ENCODE results near the gene PTPN13.
"Not testable (repeated sequence)": the region's sequence is repeated elsewhere in the genome, so short reads cannot be mapped to it uniquely, and the experiment has no call there.

The PTPN13 gene

GRCh38 chr4:86719149-86719548 is 125.0 kb downstream of the PTPN13 start:
- DNase-seq, result not testable (repeated sequence)

GRCh38 chr4:86720508-86721068 is 126.5 kb downstream of the PTPN13 start:
- no peak for DNase-seq

DNA sequence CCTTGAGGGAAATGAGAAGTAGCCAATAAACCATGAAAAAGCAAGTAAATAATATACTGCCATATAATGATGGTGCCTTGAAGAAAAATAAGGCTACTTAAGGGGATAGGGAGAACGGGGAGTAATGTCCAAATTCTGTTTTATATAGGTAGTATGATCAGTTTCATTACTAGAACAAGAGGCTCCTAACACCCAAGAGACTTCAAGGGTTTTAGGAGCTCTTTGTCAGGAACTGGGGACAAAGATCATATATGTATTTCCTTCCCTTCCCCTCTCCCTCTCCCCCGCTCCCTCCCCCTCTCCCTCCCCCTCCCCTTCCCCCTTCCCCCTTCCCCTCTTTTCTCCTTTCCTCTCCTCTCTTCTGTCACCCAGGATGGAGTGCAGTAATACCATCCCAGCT is 127.3 kb downstream of the PTPN13 start:
- DNase-seq, result no peak

- DNase-seq, result no peak
Measured at GRCh38 chr4:86730310-86730709, 136.2 kb downstream of the PTPN13 start.

DNA sequence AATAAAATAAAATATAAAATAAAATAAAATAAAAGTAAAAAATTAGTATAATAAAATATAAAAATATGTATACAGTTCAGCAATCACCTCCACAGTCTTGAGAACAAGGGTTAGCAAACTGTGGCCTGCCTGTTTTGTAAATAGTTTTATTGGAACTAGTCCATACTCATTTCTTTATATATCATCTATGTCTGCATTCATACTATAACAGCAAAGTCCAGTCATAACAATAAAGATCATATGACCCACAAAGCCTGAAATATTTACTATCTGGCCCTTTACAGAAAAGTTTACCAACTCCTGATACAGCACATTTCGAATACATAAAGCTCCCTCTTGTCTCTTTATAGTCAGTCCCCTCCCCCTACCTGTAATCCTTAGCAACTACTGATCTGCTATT is 143.1 kb downstream of the PTPN13 start:
- no peak for DNase-seq

DNA sequence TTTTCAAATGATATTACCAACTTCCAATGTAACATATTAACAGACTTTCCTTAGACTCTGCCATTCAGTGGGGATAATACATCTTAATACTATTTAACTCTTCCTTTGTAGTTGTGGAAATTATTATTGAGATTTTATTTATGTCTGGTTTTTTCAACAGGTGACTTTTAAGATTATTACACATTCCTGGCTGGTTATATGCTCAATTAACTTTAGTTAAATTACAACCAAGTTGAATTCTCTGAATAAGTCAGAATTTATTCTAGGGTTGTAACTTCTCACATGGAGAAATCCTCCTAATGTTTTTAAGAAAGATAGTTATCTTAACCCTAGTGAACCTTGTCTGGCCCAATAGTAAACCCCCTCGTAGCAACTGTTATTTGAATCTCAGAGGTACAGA is 147.7 kb downstream of the PTPN13 start:
- no peak for DNase-seq

DNA sequence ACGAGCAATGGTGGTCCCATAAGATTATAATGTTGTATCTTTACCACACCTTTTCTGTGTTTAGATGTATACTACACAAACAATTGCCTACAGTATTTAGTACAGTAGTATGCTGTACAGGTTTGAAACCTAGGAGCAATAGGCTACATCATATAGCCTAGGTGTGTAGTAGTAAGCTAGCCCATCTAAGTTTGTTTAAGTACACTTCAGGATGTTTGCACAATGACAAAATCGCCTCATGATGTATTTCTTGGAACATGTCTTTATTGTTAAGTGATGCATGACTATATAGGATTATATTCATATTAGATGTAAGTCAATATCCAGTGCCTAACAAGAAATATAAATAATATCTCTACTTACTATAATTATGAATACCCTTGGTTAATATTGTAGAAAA is 150.5 kb downstream of the PTPN13 start:
- DNase-seq, result no peak

GRCh38 chr4:86749121-86749520 is 155.0 kb downstream of the PTPN13 start:
- no peak for DNase-seq

DNA sequence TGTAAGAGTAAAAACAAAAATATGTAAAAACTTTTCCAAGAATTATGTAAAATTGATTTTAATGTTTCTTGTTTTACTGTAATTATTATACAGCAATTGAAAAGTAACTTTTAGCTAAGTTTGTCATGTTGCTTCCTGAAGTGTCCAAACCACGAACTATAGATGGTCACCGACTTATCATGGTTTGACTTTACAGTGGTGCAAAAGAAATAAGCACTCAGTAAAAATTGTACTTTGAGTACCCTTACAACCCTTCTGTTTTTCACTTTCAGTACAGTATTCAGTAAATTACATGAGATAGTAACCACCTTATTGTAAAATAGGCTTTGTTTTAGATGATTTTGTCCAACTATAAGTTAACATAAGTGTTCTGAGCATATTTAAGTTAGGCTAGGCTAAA is 161.3 kb downstream of the PTPN13 start:
- no peak for DNase-seq

- no peak for DNase-seq
Measured at GRCh38 chr4:86757468-86757867, 163.4 kb downstream of the PTPN13 start.

DNA sequence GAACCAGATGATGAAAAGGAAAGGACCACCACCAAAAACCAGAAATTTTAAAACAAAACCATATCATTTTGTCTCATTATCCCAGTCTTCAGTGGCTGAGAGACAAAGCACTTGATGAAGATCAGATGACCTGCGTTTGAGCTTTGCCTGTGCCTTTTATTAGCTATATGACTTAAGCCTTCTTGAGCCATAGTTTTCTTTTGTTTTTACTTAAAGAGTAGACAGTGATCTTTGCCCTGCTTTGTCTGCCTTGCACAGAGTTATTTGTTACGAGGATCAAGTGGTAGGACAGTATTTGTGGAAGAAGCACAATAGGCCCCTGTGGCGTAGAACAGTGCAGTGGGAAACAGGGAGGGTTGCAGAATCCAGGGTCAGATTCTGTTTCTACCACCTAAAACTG is 165.2 kb downstream of the PTPN13 start:
- no peak for DNase-seq

DNA sequence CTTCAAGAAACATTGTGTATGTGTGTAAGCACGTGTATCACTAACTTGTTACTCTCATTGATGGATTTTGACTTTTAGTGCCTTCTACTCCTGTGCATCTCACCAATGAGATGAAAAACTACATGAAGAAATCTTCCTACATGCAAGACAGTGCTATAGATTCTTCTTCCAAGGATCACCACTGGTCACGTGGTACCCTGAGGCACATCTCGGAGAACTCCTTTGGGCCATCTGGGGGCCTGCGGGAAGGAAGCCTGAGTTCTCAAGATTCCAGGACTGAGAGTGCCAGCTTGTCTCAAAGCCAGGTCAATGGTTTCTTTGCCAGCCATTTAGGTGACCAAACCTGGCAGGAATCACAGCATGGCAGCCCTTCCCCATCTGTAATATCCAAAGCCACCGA is 168.5 kb downstream of the PTPN13 start:
- no peak for DNase-seq

DNA sequence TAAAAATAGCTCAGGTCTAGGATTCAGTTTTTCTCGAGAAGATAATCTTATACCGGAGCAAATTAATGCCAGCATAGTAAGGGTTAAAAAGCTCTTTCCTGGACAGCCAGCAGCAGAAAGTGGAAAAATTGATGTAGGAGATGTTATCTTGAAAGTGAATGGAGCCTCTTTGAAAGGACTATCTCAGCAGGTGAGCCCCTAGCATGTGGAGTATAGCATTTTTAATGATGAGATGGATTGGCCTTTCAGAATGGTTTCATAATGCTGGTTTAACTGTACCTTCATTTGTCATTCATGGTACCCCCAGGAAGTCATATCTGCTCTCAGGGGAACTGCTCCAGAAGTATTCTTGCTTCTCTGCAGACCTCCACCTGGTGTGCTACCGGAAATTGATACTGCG is 175.7 kb downstream of the PTPN13 start:
- DNase-seq, result no peak

GRCh38 chr4:86771141-86771540 is 177.0 kb downstream of the PTPN13 start:
- DNase-seq, result no peak

GRCh38 chr4:86775061-86775460 is 180.9 kb downstream of the PTPN13 start:
- DNase-seq, result no peak

GRCh38 chr4:86778175-86778574 is 184.1 kb downstream of the PTPN13 start:
- no peak for DNase-seq

DNA sequence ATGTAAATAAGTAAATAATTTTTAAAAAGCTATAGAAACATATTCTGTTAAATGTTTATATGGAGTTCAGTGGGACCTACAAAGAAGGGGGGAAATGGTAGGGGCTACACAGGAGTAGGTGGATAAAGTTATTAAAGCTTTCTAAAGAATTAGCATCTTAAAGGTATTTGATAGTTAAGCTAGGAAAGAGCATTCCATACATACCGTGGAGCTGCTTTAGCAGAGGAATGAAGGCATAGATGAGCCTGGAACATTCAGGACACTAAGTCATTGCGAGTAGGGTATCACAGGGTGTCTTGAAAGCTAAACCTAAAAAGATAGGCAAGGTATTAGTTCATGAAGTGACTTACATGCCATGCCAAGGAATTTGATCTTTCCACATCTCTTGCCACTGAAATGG is 194.7 kb downstream of the PTPN13 start:
- no peak for DNase-seq

GRCh38 chr4:86791126-86791525 is 197.0 kb downstream of the PTPN13 start:
- no peak for DNase-seq

- no peak for DNase-seq
Measured at GRCh38 chr4:86809809-86810208, 215.7 kb downstream of the PTPN13 start.

- DNase-seq, result no peak
Measured at GRCh38 chr4:86810847-86811246, 216.7 kb downstream of the PTPN13 start.

- DNase-seq, result no peak
Measured at GRCh38 chr4:86815653-86816052, 221.5 kb downstream of the PTPN13 start.

GRCh38 chr4:86816501-86817273 is 222.6 kb downstream of the PTPN13 start:
- no peak for DNase-seq

- no peak for DNase-seq
Measured at GRCh38 chr4:86818211-86818610, 224.1 kb downstream of the PTPN13 start.

GRCh38 chr4:86818841-86819240 is 224.7 kb downstream of the PTPN13 start:
- no peak for DNase-seq

DNA sequence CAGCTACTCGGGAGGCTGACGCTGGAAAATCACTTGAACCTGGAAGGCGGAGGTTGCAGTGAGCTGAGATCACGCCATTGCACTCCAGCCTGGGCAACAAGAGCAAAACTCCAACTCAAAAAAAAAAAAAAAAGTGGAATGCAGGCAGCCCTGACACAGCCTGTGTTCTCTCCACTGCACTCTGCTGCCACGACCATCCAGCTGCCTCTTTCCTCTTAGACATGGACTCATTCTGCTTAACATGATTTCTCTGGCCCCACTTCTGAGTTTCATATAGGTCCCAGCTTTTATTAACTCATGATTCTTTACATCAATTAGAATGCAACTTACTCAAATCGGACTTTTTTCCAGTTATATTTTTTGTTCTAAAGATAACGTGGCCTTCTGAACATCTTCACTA is 225.4 kb downstream of the PTPN13 start:
- no peak for DNase-seq
